Tibial nerve (tissue), 4 donors: ENCODE data around the gene ADGRB3.
"Not testable (repeated sequence)": the region's sequence is repeated elsewhere in the genome, so short reads cannot be mapped to it uniquely, and the experiment has no call there.

ENCODE experiments used
- CTCF ChIP-seq, 5 experiments: fragments of 200-600 bp in 3 of 5; fragments of 450-650 bp in 2 of 5; sonication (generic) in 3 of 5; IDR thresholded peaks; one replicate each; pipeline ENCODE4 v1.5.1; 2016 to 2019; ENCODE audit warnings: antibody characterized with exemption in 5 of 5, mild to moderate bottlenecking in 3 of 5, moderate library complexity in 2 of 5
- EP300 ChIP-seq, 2 donors: sonication (generic); formaldehyde crosslinking; IDR thresholded peaks; one replicate each; pipeline ENCODE4 v1.6.1; 2017; ENCODE audit warnings: antibody characterized with exemption in 2 of 2, mild to moderate bottlenecking in 1 of 2
- POLR2A ChIP-seq, 2 donors: fragments of 450-650 bp; IDR thresholded peaks; one replicate each; pipeline ENCODE4 v1.6.1; 2017; ENCODE audit warnings: antibody characterized with exemption in 2 of 2, mild to moderate bottlenecking in 2 of 2, moderate library complexity in 2 of 2

- not testable (repeated sequence) for TF ChIP-seq CTCF, POLR2A, EP300 (IDR thresholded peaks at IDR 0.05)
Measured at GRCh38 chr6:69121461-69122406, 486.7 kb downstream of the ADGRB3 start.
